ENCODE measurements around the gene EGFL8.
"Not testable (repeated sequence)": the region's sequence is repeated elsewhere in the genome, so short reads cannot be mapped to it uniquely, and the experiment has no call there.

EGFL8 gene

GRCh38 chr6:32184084-32184640, 19.8 kb downstream of the EGFL8 start, which contains the start of gene AGER:
Gene AGER, minus strand, starts transcription at chr6:32184253. Its CDS starts 31 bp downstream, at chr6:32184222.
- DNase-seq (ENCODE audit: low read depth): no peak

GRCh38 chr6:32185681-32186131, 21.3 kb downstream of the EGFL8 start:
- not testable (repeated sequence) for DNase-seq (ENCODE audit: low read depth)

GRCh38 chr6:32186151-32186840, 21.9 kb downstream of the EGFL8 start:
- not testable (repeated sequence) for DNase-seq (ENCODE audit: low read depth)

- no peak for DNase-seq (ENCODE audit: low read depth)
Measured at GRCh38 chr6:32187009-32187709, 22.8 kb downstream of the EGFL8 start.

GRCh38 chr6:32187725-32188380, 23.5 kb downstream of the EGFL8 start:
- not testable (repeated sequence) for DNase-seq (ENCODE audit: low read depth)

GRCh38 chr6:32188381-32189068, 24.1 kb downstream of the EGFL8 start:
- DNase-seq (ENCODE audit: low read depth): no peak

GRCh38 chr6:32189069-32189741, 24.8 kb downstream of the EGFL8 start:
- no peak for DNase-seq (ENCODE audit: low read depth)

GRCh38 chr6:32189742-32190053, 25.3 kb downstream of the EGFL8 start:
- no peak for DNase-seq (ENCODE audit: low read depth)

GRCh38 chr6:32190054-32190851, 25.9 kb downstream of the EGFL8 start, which contains the start of gene PBX2:
Gene PBX2, minus strand, starts transcription at chr6:32190202. Its CDS starts 287 bp downstream, at chr6:32189915.
- peak; percentile 76 for DNase-seq (ENCODE audit: low read depth)

GRCh38 chr6:32190911-32191677, 26.7 kb downstream of the EGFL8 start:
- no peak for DNase-seq (ENCODE audit: low read depth)

- DNase-seq (ENCODE audit: low read depth): no peak
Measured at GRCh38 chr6:32191696-32192607, 27.6 kb downstream of the EGFL8 start.

- DNase-seq (ENCODE audit: low read depth): no peak
Measured at GRCh38 chr6:32192608-32193039, 28.2 kb downstream of the EGFL8 start, which contains the start of gene GPSM3. Gene GPSM3, minus strand, starts transcription at chr6:32192643. Its CDS starts 130 bp downstream, at chr6:32192513.

- not testable (repeated sequence) for DNase-seq (ENCODE audit: low read depth)
Measured at GRCh38 chr6:32193096-32193495, 28.7 kb downstream of the EGFL8 start.

GRCh38 chr6:32194388-32194787, 30.0 kb downstream of the EGFL8 start:
- no peak for DNase-seq (ENCODE audit: low read depth)

- DNase-seq (ENCODE audit: low read depth): no peak
Measured at GRCh38 chr6:32194825-32195651, 30.6 kb downstream of the EGFL8 start.

GRCh38 chr6:32195652-32195901, 31.2 kb downstream of the EGFL8 start:
- peak; percentile 100 for DNase-seq (ENCODE audit: low read depth)

GRCh38 chr6:32195902-32196681, 31.7 kb downstream of the EGFL8 start:
- DNase-seq (ENCODE audit: low read depth): peak; percentile 37

Measured in stimulated activated CD8-positive, alpha-beta memory T cell treated with anti-CD3 and anti-CD28 coated beads, Interleukin-12 subunit alpha, Interleukin-12 subunit beta, amount 100 ng/mL, for 1 hour (primary cell).